Suprapubic skin (tissue), 4 donors: ENCODE results near the gene CHAT. TPM values are rescaled to one million over a fixed set of nuclear protein-coding genes. Genes with fewer than 3 reads are reported as not detected.
A peak's percentile ranks its signal among the peaks of the same experiment; 100 is the strongest.

Experiments used
- DNase-seq, 2 donors: peaks; one replicate each; pipeline ENCODE4 v3.0.0-alpha.2; 2019; ENCODE audit warnings: low spot score in 2 of 2
- H3K27ac ChIP-seq: fragments of 200-600 bp; sonication (generic); one replicate; pipeline ENCODE4 v1.5.1; 2019
- H3K27me3 ChIP-seq: fragments of 200-600 bp; sonication (generic); one replicate; pipeline ENCODE4 v1.5.1; 2019
- H3K36me3 ChIP-seq: fragments of 200-600 bp; sonication (generic); one replicate; pipeline ENCODE4 v1.5.1; 2019
- H3K4me1 ChIP-seq: fragments of 200-600 bp; sonication (generic); one replicate; pipeline ENCODE4 v1.5.1; 2019
- H3K4me3 ChIP-seq: fragments of 200-600 bp; sonication (generic); one replicate; pipeline ENCODE4 v1.5.1; 2019; ENCODE audit warnings: mild to moderate bottlenecking
- H3K9me3 ChIP-seq: fragments of 200-600 bp; sonication (generic); one replicate; pipeline ENCODE4 v1.5.1; 2019
- CTCF ChIP-seq, 2 donors: fragments of 200-600 bp in 1 of 2; fragments of 450-650 bp in 1 of 2; sonication (generic) in 1 of 2; IDR thresholded peaks; one replicate each; pipeline ENCODE4 v1.5.1; 2016 to 2019; ENCODE audit warnings: antibody characterized with exemption in 2 of 2, mild to moderate bottlenecking in 1 of 2, moderate library complexity in 1 of 2
- EP300 ChIP-seq: sonication (generic); formaldehyde crosslinking; IDR thresholded peaks from one replicate; pipeline ENCODE4 v1.6.1; 2017; ENCODE audit warnings: antibody characterized with exemption
- POLR2A ChIP-seq, 2 donors: fragments of 450-650 bp; IDR thresholded peaks; one replicate each; pipeline ENCODE4 v1.6.1; 2017; ENCODE audit warnings: antibody characterized with exemption in 2 of 2, mild to moderate bottlenecking in 2 of 2, moderate library complexity in 2 of 2
- POLR2AphosphoS5 ChIP-seq, 3 donors: sonication (generic); formaldehyde crosslinking; IDR thresholded peaks; one replicate each; pipeline ENCODE4 v1.6.1; 2017; ENCODE audit warnings: antibody characterized with exemption in 3 of 3
- WGBS: methylation state at CpG from one replicate; pipeline ENCODE4 v1.1.5; 2018; 5-methylcytosine and 5-hydroxymethylcytosine counted together
- total RNA-seq, 4 donors: library from RNA; depleted of rRNA; stranded (reverse); fragments of >200 nt; gene quantifications; one replicate each; pipeline ENCODE4 v1.1.0, GENCODE V29; 2016

The CHAT gene
- total RNA-seq, 4 donors from 2014 or later, result not detected

GRCh38 chr10:49713266-49713665 is 99.4 kb downstream of the CHAT start:
- H3K4me1 ChIP-seq, result no peaks in the 10 kb centered on the region
- WGBS, result 58% methylated on average over 3 of the region's 5 CpGs
- no peaks in the 10 kb centered on the region for H3K36me3 ChIP-seq
- peak in 1 of 2 donors; percentile 62 for DNase-seq
- H3K27ac ChIP-seq, result no peak overlapping the region
- peaks cover 4% of the 10 kb centered on the region for H3K9me3 ChIP-seq
- H3K4me3 ChIP-seq, result no peak overlapping the region
- TF ChIP-seq POLR2A (IDR thresholded peaks at IDR 0.05) (no peak), CTCF (IDR thresholded peaks at IDR 0.05) (no peak), EP300 (no peak), POLR2AphosphoS5 (IDR thresholded peaks at IDR 0.05) (no peak)
- H3K27me3 ChIP-seq, result peaks cover 3% of the 10 kb centered on the region

Other genes with a start within 250 kb of the CHAT start
- gene DRGX, start 217.9 kb upstream of the CHAT start, total RNA-seq, result 1 to 10 TPM in 1 of 4 donors, not detected in 3; 1.2 TPM
- gene ERCC6, start 74.9 kb upstream of the CHAT start, total RNA-seq, result 10 to 100 TPM; 20.5 to 37.1 (median 24.4) TPM
- not detected for gene SLC18A3, start 3.7 kb upstream of the CHAT start, total RNA-seq
- gene C10orf53, start 65.6 kb downstream of the CHAT start, total RNA-seq, result not detected
- gene OGDHL, start 148.3 kb downstream of the CHAT start, total RNA-seq, result under 1 TPM in 1 of 4 donors, not detected in 3; 0.18 TPM